HG02884 (cell line): Measurements from ENCODE around the gene ZNF607.
"Not testable (repeated sequence)": the region's sequence is repeated elsewhere in the genome, so short reads cannot be mapped to it uniquely, and the experiment has no call there.

Experiments used
- ATAC-seq: cut with Tn5 transposase; IDR thresholded peaks from one replicate; pipeline ENCODE4 v1.9.1; 2021; ENCODE audit warnings: mild to moderate bottlenecking, moderate library complexity; ENCODE audit not compliant: unreplicated experiment

The ZNF607 gene

DNA sequence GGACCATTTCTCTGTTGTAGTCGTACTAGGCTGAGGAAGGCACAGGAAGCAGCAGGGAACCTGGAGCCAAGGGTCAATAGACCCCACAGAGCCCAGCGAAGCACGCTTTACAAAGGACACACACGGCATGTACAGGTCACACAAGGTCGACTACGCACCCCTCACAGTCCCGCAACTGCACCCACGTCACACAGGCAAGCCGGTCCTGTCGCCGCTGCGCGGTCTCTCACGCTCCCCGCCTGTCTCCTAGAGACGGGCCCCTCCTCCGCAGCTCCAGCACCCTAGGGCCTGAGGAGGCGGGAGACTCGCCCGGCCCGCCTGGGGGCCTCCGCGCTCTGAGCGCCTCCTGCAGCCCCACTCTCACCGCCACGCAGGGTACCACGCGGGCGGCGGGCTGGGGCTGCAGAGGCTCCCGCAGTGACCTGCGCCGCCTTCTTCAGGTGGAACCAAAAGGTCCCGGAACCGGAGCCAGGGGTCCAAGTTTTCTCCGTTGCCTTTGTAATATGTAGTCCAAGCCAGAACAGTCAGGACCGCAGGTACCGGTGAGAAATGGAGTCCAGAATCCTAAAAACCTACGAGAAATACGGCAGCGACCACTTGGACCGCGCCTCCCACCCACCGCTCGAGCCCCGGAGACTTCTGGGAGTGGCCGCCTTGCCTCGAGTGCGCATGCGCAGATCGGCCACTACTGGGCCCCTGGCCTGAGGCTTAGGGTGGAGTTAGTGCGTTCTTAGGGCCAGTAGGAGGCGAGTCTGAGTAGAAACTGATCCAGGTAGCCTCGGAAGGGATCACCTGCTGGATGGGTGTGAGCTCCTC lies at the start of gene ZNF607:
Gene ZNF607, minus strand, starts transcription at position 651 of the 816 bp plus-strand sequence. CDS start 8,143 bp downstream, outside the sequence.
- peak; percentile 91 for ATAC-seq

DNA sequence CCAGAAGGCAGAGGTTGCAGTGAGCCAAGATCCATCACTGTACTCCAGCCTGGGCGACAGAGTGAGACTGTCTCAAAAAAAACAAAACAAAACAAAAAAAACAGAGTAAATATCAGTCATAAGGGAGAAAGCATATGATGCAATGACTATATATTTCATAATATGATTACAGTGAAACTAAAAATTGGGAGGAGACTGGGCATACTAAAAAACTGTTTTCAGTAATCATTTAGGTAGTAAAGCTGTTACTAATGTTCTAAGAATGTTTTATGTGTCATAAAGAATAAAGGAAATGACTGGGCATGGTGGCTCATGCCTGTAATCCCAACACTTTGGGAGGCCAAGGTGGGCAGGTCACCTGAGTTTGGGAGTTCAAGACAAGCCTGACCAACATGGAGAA lies 43.9 kb upstream of the ZNF607 start:
- no peak for ATAC-seq

- ATAC-seq = not testable (repeated sequence)
These were observed 38.1 kb upstream of the ZNF607 start for GRCh38 chr19:37757683-37758082.

DNA sequence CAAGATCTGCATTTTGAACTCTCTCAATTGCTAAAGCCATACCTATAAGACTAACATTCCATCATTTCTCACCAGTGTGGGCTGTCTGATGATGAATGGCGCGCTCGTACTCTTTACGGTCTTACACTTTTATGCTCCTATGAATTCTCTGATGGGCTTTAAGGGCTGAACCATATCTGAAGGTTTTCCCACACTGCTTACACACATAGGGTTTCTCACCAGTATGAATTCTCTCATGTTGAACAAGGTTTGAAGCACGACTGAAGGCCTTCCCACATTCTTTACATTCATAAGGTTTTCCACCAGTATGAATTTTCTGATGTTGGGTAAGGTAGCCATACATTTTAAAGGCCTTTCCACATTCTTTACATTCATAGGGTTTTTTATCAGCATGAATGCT lies 18.8 kb upstream of the ZNF607 start:
- ATAC-seq = no peak

DNA sequence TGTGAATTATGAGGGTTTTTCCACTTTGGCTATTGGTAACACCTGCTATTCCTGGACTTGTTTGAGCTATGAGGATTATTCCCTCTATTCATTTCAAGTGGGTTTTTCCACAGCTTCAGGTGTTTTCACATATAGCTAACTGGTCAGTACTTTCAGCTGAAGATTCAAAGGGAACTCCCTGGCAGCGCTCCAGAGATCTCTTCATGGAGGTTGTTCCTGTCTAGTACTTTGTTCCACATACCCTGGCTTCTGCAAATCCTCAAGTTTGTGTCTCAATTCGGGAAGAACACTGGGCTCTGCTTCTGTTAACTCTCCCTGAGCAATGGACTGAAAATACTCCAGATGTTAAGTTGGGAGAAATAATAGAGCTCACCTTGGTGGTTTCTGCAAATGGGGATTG lies 5.6 kb upstream of the ZNF607 start:
- ATAC-seq = no peak

- no peak for ATAC-seq
These were observed 335 bp upstream of the ZNF607 start for GRCh38 chr19:37719927-37720265.

DNA sequence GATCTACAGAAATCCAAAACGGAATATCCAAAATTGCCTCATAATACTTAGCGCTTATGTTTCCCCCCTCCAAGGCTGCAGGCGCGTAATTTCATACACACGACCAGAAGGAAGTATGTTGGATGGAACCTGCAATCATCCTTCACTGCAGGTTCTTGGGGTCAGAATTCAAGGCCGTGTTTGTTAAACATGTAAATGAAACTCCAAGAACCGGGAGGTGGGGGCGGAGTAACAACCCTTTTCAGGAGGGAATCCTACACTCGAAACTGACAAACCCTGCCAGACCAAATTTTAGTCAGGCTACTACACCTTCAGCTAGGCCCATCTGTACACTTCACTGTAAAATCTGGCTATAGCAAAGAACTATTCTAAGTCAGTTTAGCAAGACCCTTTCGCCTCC lies 1.3 kb downstream of the ZNF607 start:
- no peak for ATAC-seq

DNA sequence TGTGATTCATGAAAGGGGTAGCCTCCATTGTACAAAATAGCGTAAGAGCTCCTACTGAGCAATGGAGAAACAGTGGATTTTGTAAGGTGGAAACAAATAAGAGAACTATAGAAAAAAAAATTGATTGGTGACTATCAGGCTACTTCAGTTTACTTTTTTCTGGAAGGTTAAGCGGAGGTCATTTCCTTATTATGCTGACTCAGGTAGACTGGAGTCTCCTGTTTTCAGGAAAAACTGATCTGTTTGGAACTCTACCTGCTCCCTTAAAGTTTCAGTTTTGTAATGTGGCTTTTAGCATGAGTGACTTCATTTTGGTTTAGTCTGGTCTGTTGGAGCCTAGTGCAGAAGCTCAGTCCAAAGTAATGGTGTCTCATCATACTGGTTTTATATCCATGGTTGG lies 3.4 kb downstream of the ZNF607 start:
- no peak for ATAC-seq

GRCh38 chr19:37706052-37706605 lies 13.4 kb downstream of the ZNF607 start:
- no peak for ATAC-seq

DNA sequence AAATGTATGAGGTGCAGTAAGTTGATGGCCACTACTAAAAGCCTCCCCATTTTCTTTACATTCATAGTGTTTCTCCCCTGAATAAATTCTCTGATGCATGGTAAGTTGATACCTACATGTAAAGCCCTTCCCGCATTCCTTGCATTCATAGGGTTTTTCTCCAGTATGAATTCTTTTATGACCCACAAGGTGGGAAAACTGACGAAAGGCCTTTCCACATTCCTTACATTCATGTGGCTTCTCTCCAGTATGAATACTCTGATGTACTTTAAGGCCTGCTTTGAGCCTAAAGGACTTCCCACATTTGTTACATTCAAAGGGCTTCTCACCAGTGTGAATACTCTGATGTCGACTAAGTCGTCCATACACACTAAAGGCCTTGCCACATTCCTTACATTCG lies 20.5 kb downstream of the ZNF607 start:
- no peak for ATAC-seq

GRCh38 chr19:37698216-37698615 lies 21.3 kb downstream of the ZNF607 start:
- ATAC-seq = no peak

DNA sequence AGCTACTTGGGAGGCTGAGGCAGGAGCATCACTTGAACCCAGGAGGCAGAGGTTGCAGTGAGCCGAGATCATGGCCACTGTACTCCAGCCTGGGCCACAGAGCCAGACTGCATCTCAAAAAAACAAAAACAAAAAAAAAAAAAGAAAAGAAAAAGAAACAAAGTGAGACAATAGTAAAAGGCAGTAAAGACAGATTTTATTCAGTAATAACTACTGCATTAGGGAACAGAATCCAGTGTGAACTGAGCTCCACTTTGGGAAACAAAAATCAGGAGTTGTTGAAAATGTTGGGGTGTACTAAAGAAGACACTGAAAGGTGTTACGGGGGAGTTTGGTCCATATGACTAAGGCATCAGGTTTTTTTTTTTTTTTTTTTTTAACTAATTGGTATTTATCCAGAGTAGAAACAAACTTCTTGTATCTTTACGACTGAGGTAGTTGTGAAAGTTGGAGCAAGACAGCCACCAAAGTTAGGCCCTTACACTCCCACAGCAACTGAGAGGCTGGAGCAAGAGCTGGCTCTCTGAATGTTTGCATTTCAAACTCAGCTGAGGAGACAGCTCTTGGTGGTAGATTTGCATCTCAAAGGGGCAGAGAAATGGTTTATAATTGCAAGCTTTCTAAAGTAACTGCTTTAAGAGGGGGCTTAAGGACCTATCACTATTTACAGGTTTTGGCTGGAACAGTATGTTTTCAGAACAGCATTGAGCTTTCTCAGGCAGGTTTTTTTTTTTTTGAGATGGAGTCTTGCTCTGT lies 24.2 kb downstream of the ZNF607 start:
- ATAC-seq = no peak

DNA sequence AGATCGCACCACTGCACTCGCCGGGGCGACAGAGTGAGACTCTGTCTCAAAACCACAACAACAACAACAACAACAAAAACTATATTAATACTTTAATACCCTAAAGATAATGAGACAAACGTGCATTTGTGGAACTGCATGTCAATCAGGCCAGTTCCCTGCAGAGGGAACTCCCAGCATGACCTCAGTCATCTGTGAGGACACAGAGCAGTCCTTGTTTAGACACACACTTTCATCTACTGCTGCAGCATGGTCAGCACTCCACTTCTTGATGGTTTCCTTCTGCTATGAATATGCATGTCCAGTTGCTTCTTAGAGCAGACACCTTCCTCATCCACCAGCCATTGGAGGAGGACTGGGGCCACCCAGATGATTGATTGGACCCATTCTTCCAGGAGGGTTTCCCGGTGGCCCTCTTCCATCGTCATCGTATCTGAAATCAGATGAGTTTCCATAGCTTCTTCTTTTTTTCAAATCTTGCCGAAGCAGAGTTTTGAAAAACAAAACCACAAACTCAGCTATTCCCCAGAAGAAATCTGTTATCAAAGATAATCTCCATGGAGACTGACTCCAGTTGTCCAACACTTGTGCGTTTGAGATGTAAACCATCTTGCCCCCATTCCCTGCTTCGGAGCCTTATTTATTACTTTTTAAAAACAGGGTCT lies 26.5 kb downstream of the ZNF607 start:
- no peak for ATAC-seq

DNA sequence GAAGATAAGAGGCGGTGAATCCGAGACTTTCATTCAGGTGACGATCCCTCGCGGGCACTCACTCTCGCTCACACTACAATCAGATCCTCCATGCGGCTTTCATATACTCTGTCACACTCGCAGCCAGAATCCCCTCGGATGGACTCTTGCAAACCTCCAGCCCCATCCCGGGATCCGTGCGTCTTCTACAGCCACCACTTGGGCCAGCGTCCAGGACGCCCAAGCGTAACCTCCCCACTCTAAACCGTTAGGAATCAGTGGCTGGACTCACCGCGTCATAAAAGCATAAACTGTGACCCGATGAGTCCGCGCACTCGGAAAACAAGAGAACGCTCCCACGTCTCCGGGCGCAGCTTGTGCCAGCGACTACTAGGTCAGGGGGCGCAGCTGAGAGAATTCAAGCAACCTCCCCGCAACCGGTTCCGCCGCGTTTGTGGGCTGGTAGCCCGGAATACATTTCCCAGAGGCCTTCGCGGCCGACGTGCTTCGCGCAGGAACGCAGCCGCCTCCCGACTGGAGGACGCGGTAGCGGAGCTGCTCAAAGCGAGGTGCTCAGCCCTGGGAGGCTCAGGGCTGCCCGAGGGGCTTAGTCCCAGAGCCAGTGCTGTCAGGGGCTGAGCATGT lies 27.6 kb downstream of the ZNF607 start:
- ATAC-seq = no peak

DNA sequence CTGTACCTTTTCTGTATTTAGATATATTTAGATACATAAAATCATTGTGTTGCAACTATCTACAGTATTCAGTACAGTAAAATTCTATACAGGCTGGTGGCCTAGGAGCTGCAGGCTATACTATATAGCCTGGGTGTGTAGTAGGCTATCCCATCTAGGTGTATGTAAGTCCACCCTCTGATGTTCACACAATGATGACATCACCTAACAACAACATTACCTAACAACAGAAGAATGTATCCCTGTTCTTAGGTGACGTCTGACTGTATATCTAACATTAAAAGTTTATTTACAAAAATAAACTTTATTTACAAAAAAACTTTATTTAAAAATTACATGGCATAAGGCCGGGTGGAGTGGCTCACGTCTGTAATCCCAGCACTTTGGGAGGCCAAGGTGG lies 36.0 kb downstream of the ZNF607 start:
- no peak for ATAC-seq

- no peak for ATAC-seq
These were observed 50.1 kb downstream of the ZNF607 start for GRCh38 chr19:37669450-37669914.

DNA sequence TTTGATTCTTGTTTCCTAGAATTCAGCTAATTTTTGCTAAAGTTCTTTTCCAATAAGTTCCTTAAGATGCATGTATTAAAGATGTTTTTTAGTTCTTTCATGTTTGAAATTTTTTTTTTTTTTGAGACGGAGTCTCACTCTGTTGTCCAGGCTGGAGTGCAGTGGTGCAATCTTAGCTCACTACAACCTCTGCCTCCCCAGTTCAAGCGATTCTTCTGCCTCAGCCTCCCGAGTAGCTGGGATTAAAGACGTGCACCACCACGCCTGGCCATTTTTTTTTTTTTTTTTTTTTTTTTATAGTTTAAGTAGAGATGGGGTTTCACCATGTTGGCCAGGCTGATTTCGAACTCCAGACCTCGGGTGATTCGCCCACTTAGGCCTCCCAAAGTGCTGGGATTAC lies 62.4 kb downstream of the ZNF607 start:
- ATAC-seq = not testable (repeated sequence)

- peak; percentile 53 for ATAC-seq
These were observed 63.7 kb downstream of the ZNF607 start for GRCh38 chr19:37655689-37656371.

GRCh38 chr19:37655301-37655688 lies 64.3 kb downstream of the ZNF607 start, which contains the start of gene ZFP30:
Gene ZFP30, minus strand, starts transcription at chr19:37655465. Its CDS starts 7,643 bp downstream, at chr19:37647822.
- peak; percentile 46 for ATAC-seq

DNA sequence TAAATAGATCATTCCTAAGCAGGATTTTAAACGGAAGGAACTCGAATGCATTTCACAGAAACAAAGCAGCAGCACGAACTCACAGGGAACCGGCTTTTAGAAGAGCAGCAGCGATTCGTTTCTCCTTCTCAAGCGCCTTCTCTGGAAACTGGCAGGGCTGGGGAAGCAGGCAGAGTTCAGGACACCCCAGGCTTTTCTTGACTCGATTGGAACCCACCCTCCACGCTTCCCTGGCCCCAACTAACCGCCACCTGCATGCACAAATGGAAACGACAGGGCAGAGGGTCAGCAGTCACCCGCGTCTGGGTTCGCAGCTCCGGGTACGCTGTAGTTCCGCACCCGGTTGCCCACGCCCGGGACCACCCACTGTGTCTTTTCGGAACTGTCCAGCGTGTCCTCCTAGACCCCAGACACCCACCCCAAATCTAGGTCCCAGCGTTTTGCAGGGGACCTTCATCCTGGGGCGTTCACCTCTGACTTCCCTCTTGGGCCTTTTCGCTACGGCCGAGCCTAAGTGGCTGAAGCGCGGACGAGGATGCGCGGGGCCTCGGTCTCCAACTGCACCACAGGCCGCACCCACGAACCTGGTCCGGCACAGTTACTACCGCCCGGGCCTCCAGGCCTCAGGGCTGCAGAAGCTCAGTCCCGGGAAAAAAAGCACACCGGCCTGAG lies 64.8 kb downstream of the ZNF607 start:
- ATAC-seq = peak; percentile 34
